Osteoblast (primary cell): ENCODE results near the gene PTPRK. TPM values are rescaled to one million over a fixed set of nuclear protein-coding genes. Genes with fewer than 3 reads are reported as not detected.

Source experiments
- DNase-seq: peaks from one replicate; pipeline ENCODE4 v3.0.0; 2011; ENCODE audit warnings: low spot score, mixed read lengths; ENCODE audit not compliant: insufficient read length; ENCODE audit errors: missing footprints
- H2AFZ ChIP-seq: 2 replicates; pipeline ENCODE4 v1.6.0; 2011; ENCODE audit warnings: mild to moderate bottlenecking, low read length
- H3K27ac ChIP-seq: 2 replicates; pipeline ENCODE4 v1.5.1; 2011; ENCODE audit warnings: mild to moderate bottlenecking, low read depth, low read length, moderate library complexity
- H3K27me3 ChIP-seq: 2 replicates; pipeline ENCODE4 v1.6.0; 2012; ENCODE audit warnings: mild to moderate bottlenecking, control low read depth, inconsistent platforms, low read length, moderate library complexity; ENCODE audit not compliant: insufficient read depth
- H3K36me3 ChIP-seq: 2 replicates; pipeline ENCODE4 v1.5.1; 2011; ENCODE audit warnings: mild to moderate bottlenecking, low read length, control low read depth, moderate library complexity; ENCODE audit not compliant: insufficient read depth
- H3K4me1 ChIP-seq: 2 replicates; pipeline ENCODE4 v1.5.1; 2011; ENCODE audit warnings: mild to moderate bottlenecking, low read length, control low read depth, moderate library complexity; ENCODE audit not compliant: insufficient read depth
- H3K4me2 ChIP-seq: 2 replicates; pipeline ENCODE4 v1.6.0; 2011; ENCODE audit warnings: mild to moderate bottlenecking, low read length; ENCODE audit not compliant: insufficient read depth
- H3K4me3 ChIP-seq: fragments of 200-600 bp; sonication (generic); 3 replicates; pipeline ENCODE4 v1.5.1; 2012; ENCODE audit warnings: mild to moderate bottlenecking, low read length, inconsistent platforms; ENCODE audit not compliant: insufficient read depth
- H3K79me2 ChIP-seq: 2 replicates; pipeline ENCODE4 v1.6.0; 2012; ENCODE audit warnings: mild to moderate bottlenecking, low read length, control low read depth, inconsistent platforms; ENCODE audit not compliant: insufficient read depth
- H3K9me3 ChIP-seq: 2 replicates; pipeline ENCODE4 v1.5.1; 2011; ENCODE audit warnings: low read depth, low read length, control low read depth
- H4K20me1 ChIP-seq: 2 replicates; pipeline ENCODE4 v1.6.0; 2012; ENCODE audit warnings: mild to moderate bottlenecking, low read length, control low read depth; ENCODE audit not compliant: insufficient read depth
- total RNA-seq: library from RNA; depleted of rRNA; stranded (reverse); fragments of >200 nt; gene quantifications from 2 replicates; pipeline ENCODE4 v1.2.3, GENCODE V29; 2012
- TF ChIP-seq, protein P1 (sequence below): IDR thresholded peaks from 2 replicates; pipeline ENCODE4 v1.5.1; 2011; ENCODE audit warnings: mild to moderate bottlenecking, low read depth, low read length, moderate library complexity; ENCODE audit errors: extremely low read depth

Gene PTPRK
- total RNA-seq, 1 donor = 165 TPM

DNA sequence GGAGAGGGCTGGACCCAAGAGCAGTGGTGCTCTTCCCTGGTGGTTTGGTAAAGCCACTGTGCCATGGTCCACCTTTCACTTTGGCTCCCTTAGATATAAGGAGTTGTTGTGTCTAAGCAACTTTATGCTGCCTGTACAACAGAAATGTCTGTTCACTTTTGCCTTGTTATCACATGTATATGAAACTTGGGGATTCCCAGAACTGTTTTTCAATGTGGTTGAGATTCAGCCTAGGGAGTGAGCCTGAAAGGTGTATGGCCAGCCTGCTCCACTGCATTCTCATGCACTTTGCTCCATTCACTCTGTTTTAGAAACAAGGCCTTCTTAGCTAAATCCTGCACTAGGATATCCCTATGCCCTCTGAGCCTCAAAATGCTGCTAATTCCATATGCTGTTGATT is 385.1 kb downstream of the PTPRK start:
- no peaks in the 10 kb centered on the region for H3K36me3 ChIP-seq
- H3K9me3 ChIP-seq = no peaks in the 10 kb centered on the region
- no peak overlapping the region for H3K27ac ChIP-seq
- peaks cover 3% of the 10 kb centered on the region for H4K20me1 ChIP-seq
- TF ChIP-seq, protein P1, sequence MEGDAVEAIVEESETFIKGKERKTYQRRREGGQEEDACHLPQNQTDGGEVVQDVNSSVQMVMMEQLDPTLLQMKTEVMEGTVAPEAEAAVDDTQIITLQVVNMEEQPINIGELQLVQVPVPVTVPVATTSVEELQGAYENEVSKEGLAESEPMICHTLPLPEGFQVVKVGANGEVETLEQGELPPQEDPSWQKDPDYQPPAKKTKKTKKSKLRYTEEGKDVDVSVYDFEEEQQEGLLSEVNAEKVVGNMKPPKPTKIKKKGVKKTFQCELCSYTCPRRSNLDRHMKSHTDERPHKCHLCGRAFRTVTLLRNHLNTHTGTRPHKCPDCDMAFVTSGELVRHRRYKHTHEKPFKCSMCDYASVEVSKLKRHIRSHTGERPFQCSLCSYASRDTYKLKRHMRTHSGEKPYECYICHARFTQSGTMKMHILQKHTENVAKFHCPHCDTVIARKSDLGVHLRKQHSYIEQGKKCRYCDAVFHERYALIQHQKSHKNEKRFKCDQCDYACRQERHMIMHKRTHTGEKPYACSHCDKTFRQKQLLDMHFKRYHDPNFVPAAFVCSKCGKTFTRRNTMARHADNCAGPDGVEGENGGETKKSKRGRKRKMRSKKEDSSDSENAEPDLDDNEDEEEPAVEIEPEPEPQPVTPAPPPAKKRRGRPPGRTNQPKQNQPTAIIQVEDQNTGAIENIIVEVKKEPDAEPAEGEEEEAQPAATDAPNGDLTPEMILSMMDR = no peak
- no peak overlapping the region for H3K4me3 ChIP-seq
- H3K79me2 ChIP-seq = no peaks in the 10 kb centered on the region
- no peak overlapping the region for H3K4me2 ChIP-seq
- no peak for DNase-seq
- no peak overlapping the region for H2AFZ ChIP-seq
- H3K27me3 ChIP-seq = no peaks in the 10 kb centered on the region
- peaks cover 6% of the 10 kb centered on the region for H3K4me1 ChIP-seq

DNA sequence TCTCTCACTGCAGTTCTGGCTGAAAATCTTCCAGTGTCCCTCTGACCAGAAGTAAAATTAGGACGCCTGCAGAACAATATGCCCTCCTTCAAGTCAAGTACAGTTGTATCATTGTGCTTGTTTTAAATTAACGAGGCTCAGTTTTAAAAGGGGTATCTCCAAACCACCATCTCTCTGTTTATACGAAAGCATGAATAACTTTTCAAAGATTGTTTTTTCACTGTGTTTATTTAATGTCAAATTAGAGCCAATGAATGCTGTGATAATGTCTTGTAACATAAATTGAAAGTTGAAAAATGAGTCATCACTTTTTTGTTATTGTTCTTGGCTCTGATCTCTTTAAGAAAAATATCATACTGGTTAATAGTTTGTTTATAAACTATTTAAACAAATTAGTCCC is 388.8 kb downstream of the PTPRK start:
- Histone ChIP-seq H4K20me1 (peaks cover 3% of the 10 kb centered on the region), H3K4me2 (peak overlapping the region; percentile 17), H3K4me1 (peaks cover 6% of the 10 kb centered on the region), H2AFZ (no peak overlapping the region), H3K27ac (no peak overlapping the region), H3K9me3 (no peaks in the 10 kb centered on the region), H3K79me2 (peaks cover 4% of the 10 kb centered on the region), H3K4me3 (no peak overlapping the region), H3K27me3 (no peaks in the 10 kb centered on the region), H3K36me3 (no peaks in the 10 kb centered on the region)
- no peak for DNase-seq
- TF ChIP-seq, protein P1 = no peak

DNA sequence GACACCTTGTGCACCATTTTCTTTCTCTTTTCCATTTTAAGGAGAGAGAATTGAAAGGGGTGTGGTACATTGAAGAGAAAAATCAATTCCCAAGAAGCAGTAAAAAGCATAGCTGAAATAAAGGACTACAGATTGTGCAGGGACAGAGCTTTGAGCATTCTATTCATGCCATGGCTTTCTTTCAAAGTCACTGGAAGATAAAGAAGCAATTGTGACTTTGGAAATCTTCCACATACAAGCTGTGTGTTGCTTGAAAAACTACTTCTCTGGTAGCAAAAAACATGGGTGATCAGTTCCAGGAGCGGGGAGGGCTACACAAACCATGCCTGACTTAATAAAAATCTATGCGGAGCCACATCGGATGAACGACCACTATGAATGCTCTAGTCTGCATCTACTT is 389.4 kb downstream of the PTPRK start:
- TF ChIP-seq, protein P1 = no peak
- DNase-seq = no peak
- Histone ChIP-seq H3K4me2 (peak overlapping the region; percentile 17), H4K20me1 (peaks cover 3% of the 10 kb centered on the region), H3K27me3 (no peaks in the 10 kb centered on the region), H3K27ac (no peak overlapping the region), H3K4me3 (no peak overlapping the region), H3K9me3 (no peaks in the 10 kb centered on the region), H3K4me1 (peaks cover 6% of the 10 kb centered on the region), H3K36me3 (no peaks in the 10 kb centered on the region), H2AFZ (no peak overlapping the region), H3K79me2 (peaks cover 4% of the 10 kb centered on the region)

DNA sequence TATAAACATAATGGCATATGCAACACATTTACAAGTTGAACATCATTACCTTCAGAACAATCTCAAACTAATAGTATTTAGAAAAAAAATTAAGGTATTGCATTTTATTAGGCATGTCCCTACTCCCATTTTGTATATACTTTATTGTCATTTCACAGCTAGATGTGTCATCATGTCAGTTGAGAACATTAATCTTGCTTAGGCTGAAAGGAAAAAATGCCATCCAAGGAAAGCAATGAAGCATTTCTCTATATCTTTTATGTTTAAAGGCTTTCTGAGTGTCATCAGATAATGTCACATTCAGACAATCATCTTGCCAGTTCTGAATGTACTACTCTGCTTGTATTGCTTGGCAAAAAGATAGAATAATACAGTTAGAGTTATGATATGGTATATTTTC is 390.7 kb downstream of the PTPRK start:
- no peak overlapping the region for H3K27ac ChIP-seq
- TF ChIP-seq, protein P1 = no peak
- DNase-seq = no peak
- no peaks in the 10 kb centered on the region for H3K36me3 ChIP-seq
- H2AFZ ChIP-seq = no peak overlapping the region
- H3K27me3 ChIP-seq = no peaks in the 10 kb centered on the region
- peaks cover 4% of the 10 kb centered on the region for H3K79me2 ChIP-seq
- H4K20me1 ChIP-seq = peaks cover 3% of the 10 kb centered on the region
- H3K4me2 ChIP-seq = no peak overlapping the region
- H3K4me3 ChIP-seq = no peak overlapping the region
- H3K4me1 ChIP-seq = peaks cover 9% of the 10 kb centered on the region
- H3K9me3 ChIP-seq = no peaks in the 10 kb centered on the region
